HEK293T (cell line): ENCODE data around the gene KIF3A.
"Not testable (repeated sequence)": the region's sequence is repeated elsewhere in the genome, so short reads cannot be mapped to it uniquely, and the experiment has no call there.

Experiments used
- CTCF ChIA-PET: fragments of 350-600 bp; formaldehyde crosslinking; extraction: SDS; loops from one replicate; lab custom pipeline; 2021; ENCODE audit warnings: antibody characterized with exemption, inconsistent platforms; lab: Yijun Ruan, JAX
- POLR2A ChIA-PET: fragments of 350-600 bp; formaldehyde crosslinking; extraction: SDS; loops from one replicate; lab custom pipeline; 2020; ENCODE audit warnings: antibody characterized with exemption, inconsistent platforms; lab: Yijun Ruan, JAX
- DNase-seq: peaks from one replicate; pipeline ENCODE4 v3.0.0; 2012; ENCODE audit warnings: mixed read lengths; ENCODE audit errors: extremely low spot score
- ARNT ChIP-seq: fragments of 450-650 bp; IDR thresholded peaks from 2 replicates; pipeline ENCODE4 v1.6.1; 2017; ENCODE audit warnings: mild to moderate bottlenecking
- BHLHE40 ChIP-seq: fragments of 450-650 bp; IDR thresholded peaks from 2 replicates; pipeline ENCODE4 v1.6.1; 2016; ENCODE audit warnings: mild to moderate bottlenecking, moderate library complexity, borderline replicate concordance
- CTBP1 ChIP-seq: fragments of 450-650 bp; IDR thresholded peaks from 2 replicates; pipeline ENCODE4 v1.6.1; 2016; ENCODE audit warnings: borderline replicate concordance
- ELF4 ChIP-seq: fragments of 450-650 bp; IDR thresholded peaks from 2 replicates; pipeline ENCODE4 v1.6.1; 2017; ENCODE audit warnings: antibody characterized with exemption
- FOXA1 ChIP-seq: fragments of 450-650 bp; IDR thresholded peaks from 2 replicates; pipeline ENCODE4 v1.6.1; 2016; ENCODE audit warnings: mild to moderate bottlenecking
- FOXK2 ChIP-seq: fragments of 450-650 bp; IDR thresholded peaks from 2 replicates; pipeline ENCODE4 v1.6.1; 2016; ENCODE audit warnings: mild to moderate bottlenecking
- FOXM1 ChIP-seq: fragments of 450-650 bp; IDR thresholded peaks from 2 replicates; pipeline ENCODE4 v1.6.1; 2017; ENCODE audit warnings: mild to moderate bottlenecking, borderline replicate concordance
- HDGF ChIP-seq: fragments of 450-650 bp; IDR thresholded peaks from 2 replicates; pipeline ENCODE4 v1.6.1; 2017; ENCODE audit warnings: antibody characterized with exemption, borderline replicate concordance
- L3MBTL2 ChIP-seq: fragments of 450-650 bp; conservative IDR thresholded peaks from 2 replicates; pipeline ENCODE4 v1.6.1; 2016; ENCODE audit warnings: mild to moderate bottlenecking
- LEF1 ChIP-seq: fragments of 450-650 bp; IDR thresholded peaks from 2 replicates; pipeline ENCODE4 v1.6.1; 2017; ENCODE audit warnings: mild to moderate bottlenecking, borderline replicate concordance
- NFRKB ChIP-seq: fragments of 450-650 bp; IDR thresholded peaks from 2 replicates; pipeline ENCODE4 v1.6.1; 2016; ENCODE audit warnings: mild to moderate bottlenecking, moderate library complexity
- SP1 ChIP-seq: fragments of 450-650 bp; IDR thresholded peaks from 2 replicates; pipeline ENCODE4 v1.6.1; 2017
- SUZ12 ChIP-seq: fragments of 450-650 bp; IDR thresholded peaks from 2 replicates; pipeline ENCODE4 v1.6.1; 2016; ENCODE audit warnings: mild to moderate bottlenecking
- TARDBP ChIP-seq: fragments of 450-650 bp; IDR thresholded peaks from 2 replicates; pipeline ENCODE4 v1.6.1; 2016
- ZNF384 ChIP-seq: fragments of 450-650 bp; IDR thresholded peaks from 2 replicates; pipeline ENCODE4 v1.6.1; 2016
- TF ChIP-seq, protein P1 (sequence below): fragments of 450-650 bp; IDR thresholded peaks from 2 replicates; pipeline ENCODE4 v1.6.1; 2016

The KIF3A gene

GRCh38 chr5:132704875-132705274, 32.5 kb downstream of the KIF3A start:
- no peak for DNase-seq
- TF ChIP-seq L3MBTL2 (no peak), ELF4 (no peak), ZNF384 (no peak)
- ChIA-PET POLR2A (interaction anchor here (1.5 kb wide), 1 partner anchor 33 kb away, joined by 4 read pairs; the partner anchor contains the start of gene KIF3A), CTCF (no interaction called here)

- POLR2A ChIA-PET: no interaction called here
- CTCF ChIA-PET: no interaction called here
These were observed 41.4 kb downstream of the KIF3A start for GRCh38 chr5:132695956-132696355.

GRCh38 chr5:132692632-132692967, 44.7 kb downstream of the KIF3A start:
- ChIA-PET CTCF (no interaction called here), POLR2A (no interaction called here)
- no peak for DNase-seq
- TF ChIP-seq HDGF (no peak), BHLHE40 (no peak), ELF4 (no peak), FOXM1 (no peak)

More at GRCh38 chr5:132695956-132696355, 41.4 kb downstream of the KIF3A start:
- no peak for DNase-seq
- TF ChIP-seq NFRKB: no peak
- no peak for TF ChIP-seq ELF4
- TF ChIP-seq CTBP1: no peak
- TF ChIP-seq, protein P1, sequence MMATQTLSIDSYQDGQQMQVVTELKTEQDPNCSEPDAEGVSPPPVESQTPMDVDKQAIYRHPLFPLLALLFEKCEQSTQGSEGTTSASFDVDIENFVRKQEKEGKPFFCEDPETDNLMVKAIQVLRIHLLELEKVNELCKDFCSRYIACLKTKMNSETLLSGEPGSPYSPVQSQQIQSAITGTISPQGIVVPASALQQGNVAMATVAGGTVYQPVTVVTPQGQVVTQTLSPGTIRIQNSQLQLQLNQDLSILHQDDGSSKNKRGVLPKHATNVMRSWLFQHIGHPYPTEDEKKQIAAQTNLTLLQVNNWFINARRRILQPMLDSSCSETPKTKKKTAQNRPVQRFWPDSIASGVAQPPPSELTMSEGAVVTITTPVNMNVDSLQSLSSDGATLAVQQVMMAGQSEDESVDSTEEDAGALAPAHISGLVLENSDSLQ: no peak
- TF ChIP-seq SP1: no peak
- no peak for TF ChIP-seq FOXM1
- TF ChIP-seq HDGF: no peak
- TF ChIP-seq FOXA1: no peak
- no peak for TF ChIP-seq SUZ12
- no peak for TF ChIP-seq FOXK2
- no peak for TF ChIP-seq L3MBTL2
- TF ChIP-seq BHLHE40: no peak
- no peak for TF ChIP-seq LEF1
- no peak for TF ChIP-seq ZNF384

GRCh38 chr5:132691755-132692631, 45.4 kb downstream of the KIF3A start:
- CTCF ChIA-PET, POLR2A ChIA-PET, DNase-seq: not testable (repeated sequence)

GRCh38 chr5:132690156-132690555, 47.2 kb downstream of the KIF3A start:
- DNase-seq: no peak
- TF ChIP-seq, protein P1: no peak
- no peak for TF ChIP-seq ARNT
- no peak for TF ChIP-seq FOXA1
- no peak for TF ChIP-seq TARDBP
- no peak for TF ChIP-seq CTBP1
- no peak for TF ChIP-seq ELF4
- no peak for TF ChIP-seq BHLHE40
- no peak for TF ChIP-seq SUZ12
- no peak for TF ChIP-seq NFRKB
- no peak for TF ChIP-seq SP1
- TF ChIP-seq FOXK2: no peak
- TF ChIP-seq ZNF384: no peak
- TF ChIP-seq L3MBTL2: no peak
- TF ChIP-seq HDGF: no peak
- no peak for TF ChIP-seq FOXM1
- ChIA-PET POLR2A (no interaction called here), CTCF (interaction anchor here (1.2 kb wide), 1 partner anchor 130 kb away, joined by 3 read pairs; no protein-coding TSS in a partner anchor)

DNA sequence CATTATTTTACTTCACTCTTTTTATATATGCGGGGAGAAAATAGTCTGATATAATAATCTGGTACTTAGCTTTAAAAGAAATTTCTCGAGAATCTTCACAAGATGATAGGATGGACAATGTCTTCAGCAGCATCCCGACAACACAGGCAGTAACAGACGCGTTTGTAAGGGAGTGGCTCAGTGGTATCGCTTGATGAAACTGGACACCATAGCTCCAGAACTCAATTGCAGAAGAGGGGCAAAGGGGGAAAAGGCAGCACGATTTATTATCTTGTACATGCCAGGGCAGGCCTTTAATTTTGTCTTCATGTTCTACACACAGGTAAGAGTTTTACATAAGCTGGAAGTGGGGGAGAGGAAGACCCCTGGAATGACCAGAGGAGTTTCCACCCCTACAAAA, 47.8 kb downstream of the KIF3A start:
- TF ChIP-seq, protein P1: 0 out of 2 replicates have a peak, but pooled peaks have one; percentile 23
- TF ChIP-seq FOXK2 (no peak), HDGF (no peak), L3MBTL2 (no peak), SP1 (no peak), FOXM1 (no peak)
- ChIA-PET CTCF (interaction anchor here (1.2 kb wide), 1 partner anchor 131 kb away, joined by 3 read pairs; no protein-coding TSS in a partner anchor), POLR2A (no interaction called here)
- no peak for DNase-seq
